ENCODE results near the gene UBR3. TPM values are rescaled to one million over a fixed set of nuclear protein-coding genes. Genes with fewer than 3 reads are reported as not detected.

UBR3 gene
- total and polyA plus RNA-seq, 2 of the 4 experiments (the other 2 are of a cell fraction) = 10.0 to 33.9 TPM

GRCh38 chr2:169819106-169819505 lies 8.1 kb upstream of the UBR3 start:
- Histone ChIP-seq H3K9ac (ENCODE audit: low read depth, low read length) (no peak overlapping the region), H4K5ac (ENCODE audit: low read depth, low read length) (no peak overlapping the region), H3K9me1 (ENCODE audit: insufficient read depth, low read length) (0 out of 2 replicates have a peak, but pooled peaks cover 3% of the 10 kb centered on the region), H2AK5ac (ENCODE audit: low read depth, low read length) (no peak overlapping the region), H3K18ac (ENCODE audit: low read depth, low read length) (no peak overlapping the region), H3K14ac (replicated peaks; ENCODE audit: low read depth, low read length) (no peak overlapping the region), H3K4me2 (ENCODE audit: low read depth, low read length) (no peak overlapping the region), H3K23ac (ENCODE audit: low read depth, low read length) (no peak overlapping the region), H3K9me3 (ENCODE audit: control insufficient read depth, insufficient read depth, low read length) (no peaks in the 10 kb centered on the region), H2BK15ac (ENCODE audit: low read depth, low read length) (no peak overlapping the region), H3K4me1 (ENCODE audit: control insufficient read depth, insufficient read depth, low read length) (peaks cover 4% of the 10 kb centered on the region), H4K91ac (ENCODE audit: insufficient read depth, low read depth, low read length) (no peak overlapping the region), H3K4me3 (ENCODE audit: insufficient read depth, low read depth, low read length) (no peak overlapping the region), H3K27me3 (ENCODE audit: control insufficient read depth, insufficient read depth, low read length) (no peaks in the 10 kb centered on the region), H3K79me1 (ENCODE audit: low read depth in 1 of 2, low read length in 2 of 2) (peaks cover 18 to 49% of the 10 kb centered on the region in 2 experiments), H3K27ac (ENCODE audit: insufficient read depth, low read length) (no peak overlapping the region; the same call in 1 of the 2 replicates), H4K20me1 (ENCODE audit: insufficient read depth, low read length) (no peaks in the 10 kb centered on the region; the same call in 1 of the 2 replicates), H2AK9ac (replicated peaks; ENCODE audit: low read depth, low read length, poor library complexity) (no peak overlapping the region), H2BK20ac (ENCODE audit: low read depth, low read length) (no peak overlapping the region), H4K8ac (ENCODE audit: low read depth in 2 of 2, low read length in 2 of 2) (no peak overlapping the region), H2AFZ (replicated peaks; ENCODE audit: low read length, poor library complexity) (no peak overlapping the region), H3K36me3 (ENCODE audit: control insufficient read depth, insufficient read depth, low read length) (peaks cover 10% of the 10 kb centered on the region; the same call in 1 of the 2 replicates), H3K56ac (ENCODE audit: extremely low read depth, insufficient read depth, low read length) (no peak overlapping the region), H2BK5ac (ENCODE audit: low read depth, low read length, poor library complexity, severe bottlenecking) (peak overlapping the region; percentile 17), H3K4ac (ENCODE audit: low read depth, low read length) (no peak overlapping the region), H2BK120ac (ENCODE audit: low read depth, low read length) (no peak overlapping the region)
- in situ Hi-C loops (cut with MboI; ENCODE audit: low sequenced_read_pairs) (loop anchor here (25.0 kb wide), 1 partner anchor 1118 kb away; the partner anchor contains the start of gene GORASP2), intact Hi-C loops (cut with micrococcal nuclease) (no loop called here), dilution Hi-C loops (cut with HindIII; ENCODE audit: low sequenced_read_pairs, unreplicated experiment) (no loop called here)
- no peak for ATAC-seq (ENCODE audit: low read depth)
- no CpG with 5 or more reads among the region's 1 CpG for WGBS, 2 experiments (ENCODE audit: extremely low coverage in 2 of 2, insufficient read length in 1 of 2)
- CTCF ChIA-PET = no interaction called here
- DNase-seq = peak; percentile 55
- POLR2A ChIA-PET (ENCODE audit: unreplicated experiment) = interaction anchor here (0.8 kb wide), 1 partner anchor 9 kb away, joined by 3 read pairs; the partner anchor contains the start of gene UBR3
- BruUV-seq (replicated peaks) = no TSS peak
- TF ChIP-seq BHLHE40 (IDR thresholded peaks at IDR 0.05; ENCODE audit: low read depth, low read length) (no peak), RCOR1 (IDR thresholded peaks at IDR 0.05; ENCODE audit: insufficient replicate concordance, low read length) (no peak), POLR2A (IDR thresholded peaks at IDR 0.05; ENCODE audit: low read depth, low read length) (no peak), FOS (IDR thresholded peaks at IDR 0.05; ENCODE audit: low read depth, low read length) (no peak), CHD1 (IDR thresholded peaks at IDR 0.05; ENCODE audit: low read depth, low read length) (no peak), MXI1 (IDR thresholded peaks at IDR 0.05; ENCODE audit: borderline replicate concordance, low read depth, low read length) (no peak), RAD21 (IDR thresholded peaks at IDR 0.05; ENCODE audit: low read length) (no peak), RFX5 (IDR thresholded peaks at IDR 0.05; ENCODE audit: low read depth, low read length) (no peak), ELK1 (IDR thresholded peaks at IDR 0.05; ENCODE audit: borderline replicate concordance, low read depth, low read length) (no peak), NFE2L2 (IDR thresholded peaks at IDR 0.05; ENCODE audit: low read depth, low read length) (no peak), CTCF (conservative IDR thresholded peaks at IDR 0.05; ENCODE audit: low read depth, low read length) (no peak), MAZ (IDR thresholded peaks at IDR 0.05; ENCODE audit: borderline replicate concordance, low read depth, low read length) (no peak), SMC3 (IDR thresholded peaks at IDR 0.05; ENCODE audit: low read depth, low read length) (no peak), USF2 (IDR thresholded peaks at IDR 0.05; ENCODE audit: low read depth, low read length) (no peak), MAFK (IDR thresholded peaks at IDR 0.05; ENCODE audit: low read depth, low read length) (no peak), CEBPB (IDR thresholded peaks at IDR 0.05; ENCODE audit: low read depth, low read length) (no peak)
